ENCODE results near the gene DCAF17.
"Not testable (repeated sequence)": the region's sequence is repeated elsewhere in the genome, so short reads cannot be mapped to it uniquely, and the experiment has no call there.

DCAF17 gene

GRCh38 chr2:171412571-171413175, 21.4 kb upstream of the DCAF17 start:
- peak; percentile 49 to 72 for DNase-seq (ENCODE audit: low read depth in 2 of 2)
- TF ChIP-seq CTCF (IDR thresholded peaks at IDR 0.05; ENCODE audit: low read depth, low read length), result no peak
- no peak overlapping the region for H3K4me3 ChIP-seq (replicated peaks in 1 of 2; ENCODE audit: low read depth in 2 of 2, low read length in 2 of 2)

DNA sequence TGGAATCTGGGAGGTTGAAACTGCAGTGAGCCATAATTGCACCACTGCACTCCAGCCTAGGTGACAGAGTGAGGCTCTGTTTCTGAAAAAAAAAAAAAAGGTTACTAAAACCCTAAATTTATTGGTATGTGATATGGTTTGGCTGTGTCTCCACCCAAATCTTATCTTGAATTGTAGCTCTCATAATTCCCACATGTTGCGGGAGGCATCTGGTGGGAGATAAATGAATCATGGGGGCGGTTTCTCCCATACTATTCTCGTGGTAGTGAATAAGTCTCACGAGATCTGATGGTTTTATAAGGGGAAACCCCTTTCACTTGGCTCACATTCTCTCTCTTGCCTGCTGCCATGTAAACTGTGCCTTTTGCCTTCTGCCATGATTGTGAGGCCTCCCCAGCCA, 19.4 kb upstream of the DCAF17 start:
- not testable (repeated sequence) for H3K4me3 ChIP-seq (replicated peaks in 1 of 2; ENCODE audit: low read depth in 2 of 2, low read length in 2 of 2); DNase-seq (ENCODE audit: low read depth in 2 of 2)

DNA sequence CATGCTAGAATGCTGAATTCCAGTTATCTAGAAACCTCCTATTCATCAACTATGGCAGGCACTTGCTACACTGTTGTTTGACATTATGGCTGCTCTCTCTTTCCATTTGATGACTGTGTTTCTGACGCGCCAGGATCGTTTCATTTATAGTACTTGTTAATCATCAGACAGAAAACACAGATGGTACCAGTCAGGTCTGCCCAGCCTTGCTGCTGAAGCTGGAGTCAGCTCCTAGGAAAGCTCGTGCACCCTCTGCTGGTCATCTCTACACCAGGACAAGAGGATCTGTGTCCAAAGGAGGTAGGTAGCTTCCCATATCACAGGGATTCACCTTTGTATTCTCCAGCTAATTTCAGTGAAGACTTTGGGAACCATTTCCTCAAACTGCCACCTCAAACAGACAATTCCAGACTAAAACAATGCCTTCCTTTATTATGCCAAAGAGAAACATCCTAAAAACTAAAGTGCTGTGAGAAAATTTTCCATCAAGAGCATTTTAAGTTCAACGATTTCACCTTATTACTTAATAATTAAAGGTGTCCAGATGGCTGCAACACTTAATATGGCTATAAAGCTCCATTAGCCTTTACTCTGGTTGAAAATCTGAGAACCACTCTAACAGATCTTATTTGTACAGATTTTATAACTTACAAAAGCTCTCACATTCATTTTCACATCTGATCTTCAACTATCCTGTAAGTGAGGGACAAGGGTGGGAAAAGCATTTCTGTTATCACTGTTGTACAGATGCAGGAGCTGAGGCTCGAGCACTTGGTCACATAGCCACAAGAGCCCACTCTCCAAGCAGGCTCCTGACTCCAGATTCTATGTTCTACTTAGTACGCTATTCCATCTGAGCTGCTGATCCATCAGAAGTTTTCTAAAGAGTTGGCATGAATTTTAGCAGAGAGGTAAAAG, 17.8 kb upstream of the DCAF17 start:
- TF ChIP-seq CTCF (IDR thresholded peaks at IDR 0.05; ENCODE audit: low read depth, low read length), result peak; percentile 94
- H3K4me3 ChIP-seq (replicated peaks in 1 of 2; ENCODE audit: low read depth in 2 of 2, low read length in 2 of 2), result no peak overlapping the region
- peak; percentile 96 to 98 for DNase-seq (ENCODE audit: low read depth in 2 of 2)

DNA sequence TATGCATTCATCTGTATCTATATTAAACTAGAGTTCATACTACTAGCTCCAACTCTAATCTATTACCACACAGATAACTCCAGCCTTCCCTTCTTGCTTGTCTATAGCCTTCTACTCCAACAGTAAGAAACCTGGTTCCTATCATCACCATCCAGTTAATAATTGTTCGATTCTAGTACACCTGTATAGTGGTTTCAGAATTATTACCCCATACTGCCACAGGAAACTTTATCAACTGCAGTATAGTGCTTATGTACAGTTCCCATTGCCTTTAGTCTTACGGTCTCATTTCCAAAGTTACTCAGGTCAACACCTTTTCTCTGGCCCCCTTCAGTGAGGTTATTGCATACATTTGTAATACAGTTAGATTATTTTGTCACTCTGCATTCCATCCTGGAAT, 14.7 kb upstream of the DCAF17 start:
- TF ChIP-seq CTCF (IDR thresholded peaks at IDR 0.05; ENCODE audit: low read depth, low read length), result no peak
- H3K4me3 ChIP-seq (replicated peaks in 1 of 2; ENCODE audit: low read depth in 2 of 2, low read length in 2 of 2), result no peak overlapping the region
- DNase-seq (ENCODE audit: low read depth in 2 of 2), result no peak

DNA sequence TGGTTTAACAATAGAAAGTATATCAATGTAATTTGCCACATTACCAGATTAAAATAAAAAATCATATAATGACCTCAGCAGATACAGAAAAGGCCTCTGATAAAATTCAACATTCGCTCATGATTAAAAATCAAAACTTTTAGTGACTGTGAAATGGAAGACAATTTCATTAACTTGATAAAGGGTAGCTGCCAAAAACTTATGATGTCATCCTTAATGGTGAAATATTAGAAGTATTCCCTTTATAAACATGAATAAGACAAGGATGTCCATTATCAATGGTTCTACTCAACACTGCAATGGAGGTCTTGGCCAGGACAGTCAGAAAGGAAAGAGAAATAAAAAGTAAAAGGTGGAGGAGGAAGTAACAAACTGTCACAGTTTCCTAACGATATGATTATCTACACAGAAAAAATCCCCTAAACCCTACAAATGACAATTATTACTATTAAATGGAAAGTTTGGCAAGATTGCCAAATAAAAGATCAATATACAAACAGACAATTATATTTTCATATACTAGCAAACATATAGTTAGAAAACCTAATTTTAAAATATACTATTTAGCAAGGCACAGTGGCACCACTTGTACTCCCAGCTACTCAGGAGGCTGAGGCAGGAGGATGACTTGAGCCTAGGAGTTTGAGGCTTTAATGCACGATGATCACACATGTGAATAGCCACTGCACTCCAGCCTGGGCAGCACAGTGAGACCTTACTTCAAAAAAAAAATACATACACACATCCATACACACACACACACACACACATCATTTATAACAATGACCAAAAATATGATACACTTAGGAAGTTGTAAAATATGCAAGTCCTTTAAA, 13.1 kb upstream of the DCAF17 start:
- no peak for DNase-seq (ENCODE audit: low read depth in 2 of 2)
- no peak overlapping the region for H3K4me3 ChIP-seq (replicated peaks in 1 of 2; ENCODE audit: low read depth in 2 of 2, low read length in 2 of 2)
- TF ChIP-seq CTCF (IDR thresholded peaks at IDR 0.05; ENCODE audit: low read depth, low read length), result no peak

GRCh38 chr2:171422710-171423495, 11.1 kb upstream of the DCAF17 start:
- DNase-seq (ENCODE audit: low read depth in 2 of 2); H3K4me3 ChIP-seq (replicated peaks in 1 of 2; ENCODE audit: low read depth in 2 of 2, low read length in 2 of 2): not testable (repeated sequence)

Data from cardiac fibroblast (primary cell).